HG02759 (cell line): ENCODE data around the gene SYT2.
"Not testable (repeated sequence)": the region's sequence is repeated elsewhere in the genome, so short reads cannot be mapped to it uniquely, and the experiment has no call there.

Experiments
- ATAC-seq: cut with Tn5 transposase; IDR thresholded peaks from one replicate; pipeline ENCODE4 v1.9.1; 2021; ENCODE audit warnings: mild to moderate bottlenecking, moderate library complexity; ENCODE audit not compliant: unreplicated experiment

The SYT2 gene

GRCh38 chr1:202625416-202626360 lies 84.6 kb downstream of the SYT2 start:
- peak; percentile 59 for ATAC-seq

GRCh38 chr1:202624781-202625108 lies 85.5 kb downstream of the SYT2 start:
- no peak for ATAC-seq

DNA sequence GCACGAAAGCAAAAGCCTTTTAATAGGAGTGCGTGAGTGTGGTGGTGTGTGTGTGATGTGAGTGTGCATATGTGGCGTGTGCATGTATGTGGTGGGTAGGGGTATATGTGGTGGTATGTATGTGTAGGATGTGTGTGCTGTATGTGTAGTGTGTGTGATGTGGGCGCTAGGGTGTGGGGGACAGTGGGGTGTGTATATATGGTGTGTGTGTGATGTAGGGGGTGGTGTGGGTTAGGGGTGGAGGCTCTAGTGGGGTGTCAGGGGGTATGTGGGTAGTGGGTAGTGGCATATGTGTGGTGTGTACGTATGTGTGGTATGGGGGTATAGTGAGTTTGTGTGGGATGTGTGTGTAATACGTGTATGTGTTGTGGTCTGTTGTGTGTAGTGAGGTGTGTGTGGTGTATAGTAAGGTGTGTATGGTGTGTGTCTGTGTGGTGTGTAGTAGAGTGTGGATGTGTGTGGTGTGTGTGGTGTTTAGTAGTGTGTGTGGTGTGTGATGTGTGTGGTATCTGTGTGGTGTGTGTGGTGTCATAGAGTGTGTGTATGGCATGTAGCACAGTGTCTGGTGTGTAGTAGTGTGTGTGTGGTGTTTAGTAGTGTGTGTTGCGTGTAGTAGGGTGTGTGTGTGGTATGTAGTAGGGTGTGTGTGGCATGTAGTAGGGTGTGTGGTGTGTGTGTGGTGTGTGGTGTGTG lies 86.0 kb downstream of the SYT2 start:
- ATAC-seq, result no peak

- not testable (repeated sequence) for ATAC-seq
These were observed 86.8 kb downstream of the SYT2 start for GRCh38 chr1:202623476-202623875.

DNA sequence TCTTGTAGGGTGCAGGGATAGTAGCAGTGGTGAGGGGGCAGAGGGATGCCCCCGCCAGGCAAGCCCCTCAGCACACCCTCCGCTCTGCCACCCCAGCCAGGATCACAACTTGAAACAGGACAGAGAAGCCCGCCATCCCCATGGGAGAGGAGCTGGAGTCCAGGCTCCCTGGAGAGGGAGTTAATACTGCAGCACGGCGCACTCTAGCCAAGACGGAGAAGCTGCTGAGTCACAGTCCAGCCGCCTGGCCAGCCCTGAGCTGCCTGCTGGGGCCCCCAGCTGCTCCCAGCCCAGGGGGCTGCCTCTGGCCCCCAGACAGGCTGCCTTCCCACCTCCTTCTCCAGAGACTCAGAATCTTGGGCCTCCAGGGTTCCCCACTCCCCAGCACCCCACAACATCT lies 87.2 kb downstream of the SYT2 start:
- ATAC-seq, result no peak

DNA sequence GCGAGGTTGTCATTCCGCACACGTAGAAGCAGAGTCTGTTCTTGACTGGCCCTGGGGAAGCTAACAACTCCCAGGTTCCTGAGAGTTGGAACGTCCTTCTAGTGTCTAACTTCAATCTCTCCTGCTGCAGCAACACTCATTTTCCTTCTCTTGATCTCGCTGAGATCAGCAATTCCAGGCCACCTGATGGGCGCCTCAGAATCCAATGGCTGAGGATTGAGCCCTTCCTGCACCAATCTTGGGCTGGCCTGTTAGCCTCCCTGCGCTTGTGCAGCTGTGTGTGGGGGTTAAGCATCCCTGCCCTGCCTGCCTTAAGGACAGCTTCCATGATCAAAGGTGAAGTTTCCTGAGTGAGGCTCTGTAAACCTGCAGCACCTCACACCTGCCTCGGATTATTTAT lies 87.9 kb downstream of the SYT2 start:
- ATAC-seq, result no peak

- ATAC-seq, result no peak
These were observed 88.8 kb downstream of the SYT2 start for GRCh38 chr1:202621446-202621845.

DNA sequence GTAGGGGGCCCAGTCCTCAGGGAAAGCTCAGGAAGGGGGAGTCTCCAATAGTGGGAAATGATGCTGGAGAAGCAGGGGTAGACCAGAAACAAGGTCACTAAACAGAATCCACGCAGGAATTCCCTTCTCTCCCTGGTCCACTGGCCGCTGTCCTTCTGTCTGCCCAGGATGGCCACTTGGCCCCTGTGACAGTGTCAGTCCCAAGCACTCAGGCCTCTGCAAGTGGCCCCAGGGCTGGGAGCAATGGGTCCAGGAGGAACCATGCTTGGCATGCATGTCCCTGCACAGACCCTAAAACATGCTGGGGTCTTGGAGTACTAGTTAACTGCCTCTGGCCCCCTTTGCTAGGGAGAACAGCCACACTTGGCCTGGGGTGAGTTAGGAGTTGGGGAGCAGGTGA lies 90.2 kb downstream of the SYT2 start:
- ATAC-seq, result not testable (repeated sequence)

GRCh38 chr1:202619505-202619904 lies 90.7 kb downstream of the SYT2 start:
- ATAC-seq, result no peak

GRCh38 chr1:202619012-202619411 lies 91.2 kb downstream of the SYT2 start:
- not testable (repeated sequence) for ATAC-seq

- peak; percentile 33 for ATAC-seq
These were observed 93.8 kb downstream of the SYT2 start for GRCh38 chr1:202616355-202616915.

GRCh38 chr1:202615501-202616354 lies 94.5 kb downstream of the SYT2 start:
- peak; percentile 71 for ATAC-seq

GRCh38 chr1:202615208-202615500 lies 95.1 kb downstream of the SYT2 start:
- ATAC-seq, result not testable (repeated sequence)

DNA sequence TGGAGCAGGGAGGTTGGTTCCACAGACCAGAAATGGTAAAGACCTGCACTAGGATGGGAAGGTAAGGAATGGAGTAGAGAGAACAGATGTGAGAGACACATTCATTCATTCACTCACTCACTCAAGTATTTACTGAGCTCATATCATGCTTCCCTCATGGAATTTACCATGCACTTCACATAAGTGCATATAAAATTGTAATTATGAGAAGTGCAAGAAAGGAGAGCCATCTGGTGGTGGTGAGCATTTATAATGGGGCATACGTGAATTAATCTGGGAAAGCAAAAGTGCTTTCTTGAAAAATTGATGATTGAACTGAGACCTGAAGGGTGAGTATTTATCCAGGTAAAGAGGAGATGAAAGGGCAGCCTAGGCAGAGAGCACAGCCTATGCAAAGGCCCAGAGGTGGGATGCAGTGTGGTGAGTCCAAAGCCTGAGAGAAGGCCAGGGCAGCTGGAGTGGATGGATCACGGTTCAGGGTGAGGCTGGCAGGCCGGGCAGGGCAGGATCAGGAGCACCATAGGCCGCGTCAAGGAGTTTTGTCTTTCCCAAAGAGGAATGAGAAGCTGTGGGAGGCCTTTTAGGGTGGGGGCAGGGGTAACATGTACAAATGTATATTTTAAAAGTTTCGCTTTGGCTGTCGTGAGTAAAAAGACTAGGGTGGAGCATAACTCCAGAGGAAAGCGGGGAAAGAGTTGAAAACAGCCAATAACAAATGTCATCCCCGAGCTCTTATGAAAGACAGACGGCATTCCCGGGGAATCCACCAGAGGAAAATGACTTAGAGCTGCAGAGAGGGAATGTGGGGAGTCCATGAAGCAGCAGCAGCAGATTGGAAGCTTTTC lies 95.7 kb downstream of the SYT2 start:
- ATAC-seq, result not testable (repeated sequence)

DNA sequence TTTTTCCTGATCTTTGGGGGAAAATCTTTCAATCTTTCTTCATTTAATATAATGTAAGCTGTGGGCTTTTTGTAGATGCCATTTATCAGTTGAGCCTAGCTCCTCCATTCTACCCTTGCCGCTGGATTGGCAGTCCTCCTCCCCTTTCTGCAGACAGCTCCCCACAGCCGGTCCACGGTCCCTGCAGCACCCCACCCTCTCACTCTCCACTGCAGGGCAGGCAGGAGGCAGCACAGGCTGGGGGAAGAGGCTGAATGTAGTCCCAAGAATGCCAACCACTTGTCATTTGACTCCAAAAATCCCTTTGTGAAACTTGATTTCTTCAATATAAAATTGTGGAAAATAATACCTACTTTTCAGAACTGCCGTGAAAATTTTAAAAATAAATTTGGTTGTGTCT lies 96.7 kb downstream of the SYT2 start:
- ATAC-seq, result no peak

DNA sequence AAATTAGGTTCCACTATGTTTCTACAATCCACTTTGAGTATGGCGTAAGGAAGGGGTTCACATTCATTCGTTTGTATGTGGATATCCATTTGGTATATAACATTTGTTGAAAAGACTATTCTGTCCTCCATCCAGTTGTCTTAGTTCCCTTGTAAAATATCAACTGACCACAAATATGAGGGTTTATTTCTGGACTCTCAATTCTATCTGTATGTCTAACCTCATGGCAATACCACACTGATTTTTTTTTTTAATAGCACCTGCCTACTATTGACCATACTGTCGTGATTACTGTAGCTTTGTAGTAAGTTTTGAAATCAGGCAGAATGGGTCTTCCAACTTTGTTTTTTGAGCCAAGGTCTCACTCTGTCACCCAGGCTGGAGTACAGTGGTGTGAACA lies 98.2 kb downstream of the SYT2 start:
- not testable (repeated sequence) for ATAC-seq

- ATAC-seq, result no peak
These were observed 104.7 kb downstream of the SYT2 start for GRCh38 chr1:202605515-202605914.

- ATAC-seq, result no peak
These were observed 106.8 kb downstream of the SYT2 start for GRCh38 chr1:202603435-202603834.

GRCh38 chr1:202600432-202601041 lies 109.7 kb downstream of the SYT2 start:
- no peak for ATAC-seq
